AG04450 (cell line): ENCODE measurements around the gene PELI2. TPM values are rescaled to one million over a fixed set of nuclear protein-coding genes. Genes with fewer than 3 reads are reported as not detected.

ENCODE experiments used
- CTCF ChIA-PET: fragments of 300-600, 350-600 bp; formaldehyde crosslinking; extraction: SDS; loops from one replicate; lab custom pipeline; 2022; ENCODE audit warnings: antibody characterized with exemption, inconsistent platforms; lab: Charles Lee
- POLR2A ChIA-PET: fragments of 350-600 bp; formaldehyde crosslinking; extraction: SDS; loops from one replicate; lab custom pipeline; 2021; ENCODE audit warnings: antibody characterized with exemption, inconsistent platforms; lab: Yijun Ruan, JAX
- DNase-seq: peaks from one replicate; pipeline ENCODE4 v3.0.0-alpha.2; 2011; ENCODE audit warnings: low read depth, low spot score
- H3K27ac ChIP-seq: one replicate; pipeline ENCODE4 v1.5.1; 2012; ENCODE audit warnings: low read depth, low read length, control low read depth
- H3K27me3 ChIP-seq: one replicate; pipeline ENCODE4 v1.6.0; 2012; ENCODE audit warnings: low read length; ENCODE audit not compliant: control insufficient read depth, insufficient read depth
- H3K4me3 ChIP-seq: 2 replicates; pipeline ENCODE4 v1.5.1; 2011; ENCODE audit warnings: mild to moderate bottlenecking, low read depth, low read length, control low read depth
- H3K9me3 ChIP-seq: 2 replicates; pipeline ENCODE4 v1.5.1; 2012; ENCODE audit warnings: low read length; ENCODE audit not compliant: control insufficient read depth, insufficient read depth
- CTCF ChIP-seq: IDR thresholded peaks from 2 replicates; pipeline ENCODE4 v1.5.1; 2011; ENCODE audit warnings: low read depth, low read length, control low read depth, inconsistent platforms
- polyA plus RNA-seq: library from polyadenylated mRNA; depleted of rRNA; stranded (reverse); fragments of >200 nt; gene quantifications from 2 replicates; pipeline ENCODE4 v1.2.3, GENCODE V29; 2011

PELI2 gene
- polyA plus RNA-seq, 1 experiment: 25.7 TPM

GRCh38 chr14:56193347-56193746 lies 75.1 kb downstream of the PELI2 start:
- POLR2A ChIA-PET: interaction anchor here (0.5 to 0.6 kb wide), 2 partner anchors 12 to 296 kb away, joined by 4 to 12 read pairs; no protein-coding TSS in a partner anchor
- CTCF ChIA-PET: interaction anchor here (1.1 kb wide), 1 partner anchor 462 kb away, joined by 3 read pairs; no protein-coding TSS in a partner anchor
- no peaks in the 10 kb centered on the region for H3K9me3 ChIP-seq
- no peaks in the 10 kb centered on the region for H3K27me3 ChIP-seq
- TF ChIP-seq CTCF: no peak
- no peak for DNase-seq
- H3K4me3 ChIP-seq: no peak overlapping the region
- H3K27ac ChIP-seq: no peak overlapping the region

- POLR2A ChIA-PET: no interaction called here
- CTCF ChIA-PET: interaction anchor here (1.1 kb wide), 1 partner anchor 463 kb away, joined by 3 read pairs; no protein-coding TSS in a partner anchor
- TF ChIP-seq CTCF: no peak
- Histone ChIP-seq H3K27me3 (no peaks in the 10 kb centered on the region), H3K9me3 (no peaks in the 10 kb centered on the region), H3K4me3 (no peak overlapping the region), H3K27ac (no peak overlapping the region)
- DNase-seq: no peak
These were observed 75.8 kb downstream of the PELI2 start for GRCh38 chr14:56194042-56194441.

GRCh38 chr14:56195223-56195622 lies 77.0 kb downstream of the PELI2 start:
- POLR2A ChIA-PET: no interaction called here
- Histone ChIP-seq H3K27ac (no peak overlapping the region), H3K9me3 (no peaks in the 10 kb centered on the region), H3K4me3 (no peak overlapping the region), H3K27me3 (no peaks in the 10 kb centered on the region)
- DNase-seq: no peak
- CTCF ChIA-PET: no interaction called here
- TF ChIP-seq CTCF: no peak

- TF ChIP-seq CTCF: no peak
- Histone ChIP-seq H3K9me3 (no peaks in the 10 kb centered on the region), H3K27me3 (no peaks in the 10 kb centered on the region), H3K27ac (no peak overlapping the region), H3K4me3 (no peak overlapping the region)
- ChIA-PET CTCF (no interaction called here), POLR2A (no interaction called here)
- DNase-seq: no peak
These were observed 77.5 kb downstream of the PELI2 start for GRCh38 chr14:56195704-56196103.

GRCh38 chr14:56196274-56196673 lies 78.1 kb downstream of the PELI2 start:
- CTCF ChIA-PET: no interaction called here
- Histone ChIP-seq H3K27ac (no peak overlapping the region), H3K27me3 (no peaks in the 10 kb centered on the region), H3K4me3 (no peak overlapping the region), H3K9me3 (no peaks in the 10 kb centered on the region)
- DNase-seq: peak; percentile 33
- POLR2A ChIA-PET: no interaction called here
- TF ChIP-seq CTCF: no peak
